HCT116 (cell line): ENCODE data around the gene PTX4.

Source experiments
- ELF1 ChIP-seq: IDR thresholded peaks from 2 replicates; pipeline ENCODE4 v1.6.1; 2012; ENCODE audit warnings: low read depth, borderline replicate concordance
- EZH2 ChIP-seq: fragments of 200-600 bp; sonication (generic); IDR thresholded peaks from 2 replicates; pipeline ENCODE4 v1.6.1; 2017; ENCODE audit warnings: antibody characterized with exemption, mixed run types
- EZH2phosphoT487 ChIP-seq: fragments of 200-600 bp; IDR thresholded peaks from 2 replicates; pipeline ENCODE4 v1.6.1; 2018; ENCODE audit warnings: antibody characterized with exemption, borderline replicate concordance
- POLR2A ChIP-seq: IDR thresholded peaks from 2 replicates; pipeline ENCODE4 v1.7.0; 2011; ENCODE audit warnings: borderline replicate concordance; ENCODE audit not compliant: insufficient read depth, insufficient read length; ENCODE audit errors: extremely low read depth
- POLR2AphosphoS5 ChIP-seq: IDR thresholded peaks from 2 replicates; pipeline ENCODE4 v1.6.1; 2011; ENCODE audit warnings: mild to moderate bottlenecking, low read depth, low read length, moderate library complexity
- RAD21 ChIP-seq: IDR thresholded peaks from 2 replicates; pipeline ENCODE4 v1.6.1; 2012; ENCODE audit warnings: low read depth, mild to moderate bottlenecking
- TCF7L2 ChIP-seq: IDR thresholded peaks from 2 replicates; pipeline ENCODE4 v1.7.0; 2011; ENCODE audit warnings: borderline replicate concordance, inconsistent platforms; ENCODE audit not compliant: insufficient read depth, insufficient read length; ENCODE audit errors: extremely low read depth
- YY1 ChIP-seq: IDR thresholded peaks from 2 replicates; pipeline ENCODE4 v1.6.1; 2011; ENCODE audit warnings: low read length, low read depth, moderate library complexity, mild to moderate bottlenecking; ENCODE audit not compliant: insufficient replicate concordance; ENCODE audit errors: extremely low read depth
- TF ChIP-seq, protein P1 (sequence below), 3 experiments: fragments of 200-600 bp in 1 of 3; sonication (generic) in 1 of 3; IDR thresholded peaks in 2 of 3; conservative IDR thresholded peaks in 1 of 3; 2 replicates each; pipeline ENCODE4 v1.5.1; 2012 to 2017; ENCODE audit warnings: low read depth in 2 of 3, low read length in 2 of 3, antibody characterized with exemption in 1 of 3, borderline replicate concordance in 1 of 3, control low read depth in 1 of 3, mild to moderate bottlenecking in 1 of 3, mixed read lengths in 1 of 3, mixed run types in 1 of 3, moderate library complexity in 1 of 3; ENCODE audit not compliant: insufficient read depth in 1 of 3

- TF ChIP-seq, protein P1, sequence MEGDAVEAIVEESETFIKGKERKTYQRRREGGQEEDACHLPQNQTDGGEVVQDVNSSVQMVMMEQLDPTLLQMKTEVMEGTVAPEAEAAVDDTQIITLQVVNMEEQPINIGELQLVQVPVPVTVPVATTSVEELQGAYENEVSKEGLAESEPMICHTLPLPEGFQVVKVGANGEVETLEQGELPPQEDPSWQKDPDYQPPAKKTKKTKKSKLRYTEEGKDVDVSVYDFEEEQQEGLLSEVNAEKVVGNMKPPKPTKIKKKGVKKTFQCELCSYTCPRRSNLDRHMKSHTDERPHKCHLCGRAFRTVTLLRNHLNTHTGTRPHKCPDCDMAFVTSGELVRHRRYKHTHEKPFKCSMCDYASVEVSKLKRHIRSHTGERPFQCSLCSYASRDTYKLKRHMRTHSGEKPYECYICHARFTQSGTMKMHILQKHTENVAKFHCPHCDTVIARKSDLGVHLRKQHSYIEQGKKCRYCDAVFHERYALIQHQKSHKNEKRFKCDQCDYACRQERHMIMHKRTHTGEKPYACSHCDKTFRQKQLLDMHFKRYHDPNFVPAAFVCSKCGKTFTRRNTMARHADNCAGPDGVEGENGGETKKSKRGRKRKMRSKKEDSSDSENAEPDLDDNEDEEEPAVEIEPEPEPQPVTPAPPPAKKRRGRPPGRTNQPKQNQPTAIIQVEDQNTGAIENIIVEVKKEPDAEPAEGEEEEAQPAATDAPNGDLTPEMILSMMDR (IDR thresholded peaks at IDR 0.05 in 2 of 3, conservative IDR thresholded peaks at IDR 0.05 in 1 of 3; ENCODE audit: borderline replicate concordance in 1 of 3, insufficient read depth in 1 of 3, low read depth in 2 of 3, low read length in 2 of 3): no peak
- no peak for TF ChIP-seq POLR2A
- no peak for TF ChIP-seq TCF7L2
- no peak for TF ChIP-seq EZH2
- no peak for TF ChIP-seq EZH2phosphoT487
- no peak for TF ChIP-seq RAD21
- TF ChIP-seq POLR2AphosphoS5: no peak
- no peak for TF ChIP-seq YY1
- TF ChIP-seq ELF1: no peak
Measured at GRCh38 chr16:1461146-1461545, 27.6 kb downstream of the PTX4 start.
